ENCODE data around the gene FSHB.

Gene FSHB

GRCh38 chr11:30225642-30226041, 5.2 kb upstream of the FSHB start:
- Histone ChIP-seq H3K4me1 (ENCODE audit: control insufficient read depth, insufficient read depth, low read length) (no peaks in the 10 kb centered on the region), H3K4me3 (ENCODE audit: low read length) (no peak overlapping the region), H3K9ac (ENCODE audit: low read length) (no peak overlapping the region), H3K36me3 (ENCODE audit: control insufficient read depth, insufficient read depth, low read length, severe bottlenecking) (no peaks in the 10 kb centered on the region), H3K9me3 (ENCODE audit: control insufficient read depth, low read length) (peaks cover 9% of the 10 kb centered on the region), H3K27me3 (replicated peaks; ENCODE audit: control insufficient read depth, insufficient read depth, low read length) (peaks cover 3% of the 10 kb centered on the region)
- DNase-seq (ENCODE audit: low read depth) = no peak

- DNase-seq (ENCODE audit: low read depth) = no peak
- Histone ChIP-seq H3K27me3 (replicated peaks; ENCODE audit: control insufficient read depth, insufficient read depth, low read length) (no peaks in the 10 kb centered on the region), H3K4me3 (ENCODE audit: low read length) (no peak overlapping the region), H3K4me1 (ENCODE audit: control insufficient read depth, insufficient read depth, low read length) (no peaks in the 10 kb centered on the region), H3K36me3 (ENCODE audit: control insufficient read depth, insufficient read depth, low read length, severe bottlenecking) (no peaks in the 10 kb centered on the region), H3K9ac (ENCODE audit: low read length) (no peak overlapping the region), H3K9me3 (ENCODE audit: control insufficient read depth, low read length) (peaks cover 9% of the 10 kb centered on the region)
These were observed 2.4 kb upstream of the FSHB start for GRCh38 chr11:30228323-30228884.

- Histone ChIP-seq H3K9ac (ENCODE audit: low read length) (no peak overlapping the region), H3K4me3 (ENCODE audit: low read length) (no peak overlapping the region), H3K4me1 (ENCODE audit: control insufficient read depth, insufficient read depth, low read length) (peaks cover 2% of the 10 kb centered on the region), H3K9me3 (ENCODE audit: control insufficient read depth, low read length) (no peaks in the 10 kb centered on the region), H3K27me3 (replicated peaks; ENCODE audit: control insufficient read depth, insufficient read depth, low read length) (peaks cover 5% of the 10 kb centered on the region), H3K36me3 (ENCODE audit: control insufficient read depth, insufficient read depth, low read length, severe bottlenecking) (no peaks in the 10 kb centered on the region)
- DNase-seq (ENCODE audit: low read depth) = no peak
These were observed 8.2 kb downstream of the FSHB start for GRCh38 chr11:30239025-30239424.

GRCh38 chr11:30244265-30244664, 13.5 kb downstream of the FSHB start:
- peaks cover 3% of the 10 kb centered on the region for H3K4me1 ChIP-seq (ENCODE audit: control insufficient read depth, insufficient read depth, low read length)
- H3K36me3 ChIP-seq (ENCODE audit: control insufficient read depth, insufficient read depth, low read length, severe bottlenecking) = no peaks in the 10 kb centered on the region
- no peaks in the 10 kb centered on the region for H3K9me3 ChIP-seq (ENCODE audit: control insufficient read depth, low read length)
- no peak overlapping the region for H3K9ac ChIP-seq (ENCODE audit: low read length)
- H3K4me3 ChIP-seq (ENCODE audit: low read length) = no peak overlapping the region
- peaks cover 5% of the 10 kb centered on the region for H3K27me3 ChIP-seq (replicated peaks; ENCODE audit: control insufficient read depth, insufficient read depth, low read length)
- peak; percentile 60 for DNase-seq (ENCODE audit: low read depth)

GRCh38 chr11:30245621-30246020, 14.8 kb downstream of the FSHB start:
- H3K9me3 ChIP-seq (ENCODE audit: control insufficient read depth, low read length) = no peaks in the 10 kb centered on the region
- H3K36me3 ChIP-seq (ENCODE audit: control insufficient read depth, insufficient read depth, low read length, severe bottlenecking) = no peaks in the 10 kb centered on the region
- peaks cover 3% of the 10 kb centered on the region for H3K4me1 ChIP-seq (ENCODE audit: control insufficient read depth, insufficient read depth, low read length)
- no peak for DNase-seq (ENCODE audit: low read depth)
- H3K9ac ChIP-seq (ENCODE audit: low read length) = no peak overlapping the region
- no peak overlapping the region for H3K4me3 ChIP-seq (ENCODE audit: low read length)
- no peaks in the 10 kb centered on the region for H3K27me3 ChIP-seq (replicated peaks; ENCODE audit: control insufficient read depth, insufficient read depth, low read length)

GRCh38 chr11:30254307-30255298, 23.8 kb downstream of the FSHB start:
- no peak overlapping the region for H3K9ac ChIP-seq (ENCODE audit: low read length)
- DNase-seq (ENCODE audit: low read depth) = peak; percentile 44
- no peaks in the 10 kb centered on the region for H3K4me1 ChIP-seq (ENCODE audit: control insufficient read depth, insufficient read depth, low read length)
- H3K27me3 ChIP-seq (replicated peaks; ENCODE audit: control insufficient read depth, insufficient read depth, low read length) = no peaks in the 10 kb centered on the region
- no peak overlapping the region for H3K4me3 ChIP-seq (ENCODE audit: low read length)
- no peaks in the 10 kb centered on the region for H3K36me3 ChIP-seq (ENCODE audit: control insufficient read depth, insufficient read depth, low read length, severe bottlenecking)
- no peaks in the 10 kb centered on the region for H3K9me3 ChIP-seq (ENCODE audit: control insufficient read depth, low read length)

GRCh38 chr11:30255637-30256036, 24.8 kb downstream of the FSHB start:
- Histone ChIP-seq H3K27me3 (replicated peaks; ENCODE audit: control insufficient read depth, insufficient read depth, low read length) (no peaks in the 10 kb centered on the region), H3K9ac (ENCODE audit: low read length) (no peak overlapping the region), H3K9me3 (ENCODE audit: control insufficient read depth, low read length) (no peaks in the 10 kb centered on the region), H3K4me1 (ENCODE audit: control insufficient read depth, insufficient read depth, low read length) (no peaks in the 10 kb centered on the region), H3K36me3 (ENCODE audit: control insufficient read depth, insufficient read depth, low read length, severe bottlenecking) (no peaks in the 10 kb centered on the region), H3K4me3 (ENCODE audit: low read length) (no peak overlapping the region)
- no peak for DNase-seq (ENCODE audit: low read depth)

GRCh38 chr11:30257058-30257457, 26.2 kb downstream of the FSHB start:
- DNase-seq (ENCODE audit: low read depth) = no peak
- H3K27me3 ChIP-seq (replicated peaks; ENCODE audit: control insufficient read depth, insufficient read depth, low read length) = no peaks in the 10 kb centered on the region
- H3K4me1 ChIP-seq (ENCODE audit: control insufficient read depth, insufficient read depth, low read length) = no peaks in the 10 kb centered on the region
- no peaks in the 10 kb centered on the region for H3K36me3 ChIP-seq (ENCODE audit: control insufficient read depth, insufficient read depth, low read length, severe bottlenecking)
- no peak overlapping the region for H3K4me3 ChIP-seq (ENCODE audit: low read length)
- H3K9ac ChIP-seq (ENCODE audit: low read length) = no peak overlapping the region
- H3K9me3 ChIP-seq (ENCODE audit: control insufficient read depth, low read length) = no peaks in the 10 kb centered on the region

GRCh38 chr11:30258679-30259078, 27.9 kb downstream of the FSHB start:
- H3K36me3 ChIP-seq (ENCODE audit: control insufficient read depth, insufficient read depth, low read length, severe bottlenecking) = no peaks in the 10 kb centered on the region
- no peaks in the 10 kb centered on the region for H3K27me3 ChIP-seq (replicated peaks; ENCODE audit: control insufficient read depth, insufficient read depth, low read length)
- no peak for DNase-seq (ENCODE audit: low read depth)
- no peak overlapping the region for H3K9ac ChIP-seq (ENCODE audit: low read length)
- H3K4me1 ChIP-seq (ENCODE audit: control insufficient read depth, insufficient read depth, low read length) = no peaks in the 10 kb centered on the region
- H3K9me3 ChIP-seq (ENCODE audit: control insufficient read depth, low read length) = no peaks in the 10 kb centered on the region
- no peak overlapping the region for H3K4me3 ChIP-seq (ENCODE audit: low read length)

- Histone ChIP-seq H3K36me3 (ENCODE audit: control insufficient read depth, insufficient read depth, low read length, severe bottlenecking) (no peaks in the 10 kb centered on the region), H3K27me3 (replicated peaks; ENCODE audit: control insufficient read depth, insufficient read depth, low read length) (no peaks in the 10 kb centered on the region), H3K4me3 (ENCODE audit: low read length) (no peak overlapping the region), H3K9me3 (ENCODE audit: control insufficient read depth, low read length) (no peaks in the 10 kb centered on the region), H3K9ac (ENCODE audit: low read length) (no peak overlapping the region), H3K4me1 (ENCODE audit: control insufficient read depth, insufficient read depth, low read length) (no peaks in the 10 kb centered on the region)
- no peak for DNase-seq (ENCODE audit: low read depth)
These were observed 30.0 kb downstream of the FSHB start for GRCh38 chr11:30260813-30261212.

GRCh38 chr11:30261821-30262220, 31.0 kb downstream of the FSHB start:
- H3K36me3 ChIP-seq (ENCODE audit: control insufficient read depth, insufficient read depth, low read length, severe bottlenecking) = no peaks in the 10 kb centered on the region
- H3K4me3 ChIP-seq (ENCODE audit: low read length) = no peak overlapping the region
- no peaks in the 10 kb centered on the region for H3K4me1 ChIP-seq (ENCODE audit: control insufficient read depth, insufficient read depth, low read length)
- no peaks in the 10 kb centered on the region for H3K27me3 ChIP-seq (replicated peaks; ENCODE audit: control insufficient read depth, insufficient read depth, low read length)
- DNase-seq (ENCODE audit: low read depth) = no peak
- H3K9me3 ChIP-seq (ENCODE audit: control insufficient read depth, low read length) = no peaks in the 10 kb centered on the region
- no peak overlapping the region for H3K9ac ChIP-seq (ENCODE audit: low read length)

All from adipocyte (in vitro differentiated cells).